KMS-11 (cell line): ENCODE measurements around the gene IER5.

ENCODE experiments used
- H2AFZ ChIP-seq: fragments of 200-600 bp; sonication (generic); 2 replicates; pipeline ENCODE4 v1.6.1; 2016; ENCODE audit warnings: antibody characterized with exemption, mixed run types, low read depth
- H3K27ac ChIP-seq: fragments of 200-600 bp; sonication (generic); 2 replicates; pipeline ENCODE4 v1.6.1; 2016; ENCODE audit warnings: mild to moderate bottlenecking, mixed run types
- H3K27me3 ChIP-seq: fragments of 200-600 bp; sonication (generic); 2 replicates; pipeline ENCODE4 v1.6.1; 2017; ENCODE audit warnings: mild to moderate bottlenecking, low read depth, mixed run types, moderate library complexity; ENCODE audit not compliant: insufficient read depth
- H3K36me3 ChIP-seq: fragments of 200-600 bp; sonication (generic); 2 replicates; pipeline ENCODE4 v1.6.1; 2017; ENCODE audit warnings: mild to moderate bottlenecking, mixed run types; ENCODE audit not compliant: insufficient read depth
- H3K4me1 ChIP-seq: fragments of 200-600 bp; sonication (generic); 2 replicates; pipeline ENCODE4 v1.6.1; 2016; ENCODE audit warnings: mild to moderate bottlenecking, low read depth, mixed run types; ENCODE audit not compliant: poor library complexity, severe bottlenecking
- H3K4me2 ChIP-seq: fragments of 200-600 bp; sonication (generic); 2 replicates; pipeline ENCODE4 v1.7.0; 2016; ENCODE audit warnings: mild to moderate bottlenecking, mixed run types
- H3K4me3 ChIP-seq: fragments of 200-600 bp; sonication (generic); IDR thresholded peaks from 2 replicates; pipeline ENCODE4 v1.6.1; 2017; ENCODE audit warnings: low read depth, low read length, mixed read lengths; ENCODE audit not compliant: insufficient read depth
- H3K79me2 ChIP-seq: fragments of 200-600 bp; sonication (generic); 2 replicates; pipeline ENCODE4 v1.6.1; 2016; ENCODE audit warnings: low read depth, mixed run types; ENCODE audit not compliant: insufficient read depth
- H3K9ac ChIP-seq: fragments of 200-600 bp; sonication (generic); 2 replicates; pipeline ENCODE4 v1.6.1; 2016; ENCODE audit warnings: mild to moderate bottlenecking, mixed run types
- H4K20me1 ChIP-seq: fragments of 200-600 bp; sonication (generic); 2 replicates; pipeline ENCODE4 v1.6.1; 2016; ENCODE audit warnings: mild to moderate bottlenecking, mixed run types; ENCODE audit not compliant: insufficient read depth
- CTCF ChIP-seq: fragments of 200-600 bp; sonication (generic); conservative IDR thresholded peaks from 2 replicates; pipeline ENCODE4 v1.6.1; 2017; ENCODE audit warnings: low read depth, mild to moderate bottlenecking, antibody characterized with exemption, low read length, moderate library complexity, mixed read lengths

The IER5 gene

DNA sequence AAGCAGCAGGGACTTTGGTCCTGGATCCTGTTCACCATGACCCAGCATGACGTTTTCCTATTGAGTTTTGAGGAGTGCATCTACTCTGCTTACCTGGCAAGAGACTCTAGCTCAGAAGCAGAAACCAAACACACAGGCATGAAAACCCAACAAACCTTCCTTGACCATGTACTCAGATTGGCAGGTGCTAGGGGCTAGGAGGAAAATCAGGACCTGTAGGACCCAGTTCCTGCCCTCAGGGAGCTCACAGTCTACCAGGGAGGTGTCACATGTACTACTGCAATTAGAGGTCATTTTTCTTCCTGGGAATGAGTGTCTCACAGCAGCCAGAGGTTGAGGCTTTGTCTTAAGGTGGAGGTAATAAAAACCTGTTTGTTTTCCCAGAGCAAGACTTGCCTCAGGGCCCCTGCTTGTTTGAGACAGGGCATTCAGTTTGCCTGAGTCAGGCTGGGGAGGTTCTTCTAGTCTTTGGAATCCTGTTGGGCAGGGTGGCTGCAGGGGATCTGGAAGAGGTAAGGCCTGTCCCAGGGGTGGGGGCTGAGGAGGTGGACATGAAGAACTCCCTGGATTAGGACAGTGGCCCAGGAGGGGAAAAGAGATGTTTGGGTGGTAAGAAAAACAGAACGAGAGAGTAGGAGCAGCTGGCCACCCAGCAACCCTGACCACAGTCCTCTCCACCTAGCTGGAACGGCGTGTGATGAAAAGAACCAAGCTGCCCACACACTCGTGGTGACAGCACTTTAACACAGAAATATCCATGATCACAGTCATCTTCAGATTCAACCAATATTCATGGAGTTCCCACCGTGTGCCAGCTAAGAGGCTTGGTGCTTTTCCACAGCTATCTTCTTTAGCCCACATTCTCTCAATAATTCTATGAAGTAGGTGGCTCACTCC lies 30.8 kb downstream of the IER5 start:
- Histone ChIP-seq H3K4me1 (no peaks in the 10 kb centered on the region), H3K4me3 (no peak overlapping the region), H3K27ac (no peak overlapping the region), H4K20me1 (no peaks in the 10 kb centered on the region), H3K36me3 (no peaks in the 10 kb centered on the region), H3K9ac (no peak overlapping the region), H3K4me2 (no peak overlapping the region), H3K79me2 (no peaks in the 10 kb centered on the region), H3K27me3 (no peaks in the 10 kb centered on the region), H2AFZ (no peak overlapping the region)
- no peak for TF ChIP-seq CTCF

GRCh38 chr1:181120924-181121323 lies 32.4 kb downstream of the IER5 start:
- H3K27ac ChIP-seq = no peak overlapping the region
- no peak overlapping the region for H3K9ac ChIP-seq
- H4K20me1 ChIP-seq = no peaks in the 10 kb centered on the region
- no peaks in the 10 kb centered on the region for H3K4me1 ChIP-seq
- H3K79me2 ChIP-seq = no peaks in the 10 kb centered on the region
- no peak overlapping the region for H3K4me3 ChIP-seq
- no peaks in the 10 kb centered on the region for H3K27me3 ChIP-seq
- no peak overlapping the region for H2AFZ ChIP-seq
- TF ChIP-seq CTCF = no peak
- H3K36me3 ChIP-seq = no peaks in the 10 kb centered on the region
- no peak overlapping the region for H3K4me2 ChIP-seq

GRCh38 chr1:181121498-181121897 lies 33.0 kb downstream of the IER5 start:
- no peak overlapping the region for H2AFZ ChIP-seq
- H3K9ac ChIP-seq = no peak overlapping the region

GRCh38 chr1:181122222-181122621 lies 33.7 kb downstream of the IER5 start:
- TF ChIP-seq CTCF = no peak
- H3K79me2 ChIP-seq = no peaks in the 10 kb centered on the region
- peaks cover 5% of the 10 kb centered on the region for H3K4me1 ChIP-seq
- H4K20me1 ChIP-seq = no peaks in the 10 kb centered on the region
- no peak overlapping the region for H3K4me2 ChIP-seq
- H2AFZ ChIP-seq = no peak overlapping the region
- no peak overlapping the region for H3K9ac ChIP-seq
- no peaks in the 10 kb centered on the region for H3K27me3 ChIP-seq
- H3K27ac ChIP-seq = no peak overlapping the region
- no peak overlapping the region for H3K4me3 ChIP-seq
- H3K36me3 ChIP-seq = no peaks in the 10 kb centered on the region

More at GRCh38 chr1:181121498-181121897, 33.0 kb downstream of the IER5 start:
- Histone ChIP-seq H3K4me2 (no peak overlapping the region), H3K79me2 (no peaks in the 10 kb centered on the region), H3K4me3 (no peak overlapping the region), H3K4me1 (no peaks in the 10 kb centered on the region), H3K27ac (no peak overlapping the region), H3K27me3 (no peaks in the 10 kb centered on the region), H3K36me3 (no peaks in the 10 kb centered on the region), H4K20me1 (no peaks in the 10 kb centered on the region)
- TF ChIP-seq CTCF = no peak
